ENCODE results near the gene SURF2. TPM values are rescaled to one million over a fixed set of nuclear protein-coding genes. Genes with fewer than 3 reads are reported as not detected.
A peak's percentile ranks its signal among the peaks of the same experiment; 100 is the strongest.
"Not testable (repeated sequence)": the region's sequence is repeated elsewhere in the genome, so short reads cannot be mapped to it uniquely, and the experiment has no call there.

SURF2 gene
- total RNA-seq: 17.3 and 17.8 TPM in 2 replicates

GRCh38 chr9:133356391-133357091 lies at the start of gene SURF2, which contains the start of gene SURF1:
Gene SURF2 (plus strand): TSS chr9:133356550. CDS start chr9:133356593, 43 bp downstream.
Gene SURF1 (minus strand): TSS chr9:133356487. CDS start chr9:133356453, 34 bp downstream.
- DNase-seq (peak; percentile 87), ATAC-seq (ENCODE audit: low read depth) (peak; percentile 92)
- H3K4me1 Mint-ChIP-seq: peaks cover 43% of the 10 kb centered on the region
- no peaks in the 10 kb centered on the region for H3K27me3 Mint-ChIP-seq
- H3K27ac Mint-ChIP-seq: peak within 1 kb of the TSS; percentile 82
- TF ChIP-seq, protein P1, sequence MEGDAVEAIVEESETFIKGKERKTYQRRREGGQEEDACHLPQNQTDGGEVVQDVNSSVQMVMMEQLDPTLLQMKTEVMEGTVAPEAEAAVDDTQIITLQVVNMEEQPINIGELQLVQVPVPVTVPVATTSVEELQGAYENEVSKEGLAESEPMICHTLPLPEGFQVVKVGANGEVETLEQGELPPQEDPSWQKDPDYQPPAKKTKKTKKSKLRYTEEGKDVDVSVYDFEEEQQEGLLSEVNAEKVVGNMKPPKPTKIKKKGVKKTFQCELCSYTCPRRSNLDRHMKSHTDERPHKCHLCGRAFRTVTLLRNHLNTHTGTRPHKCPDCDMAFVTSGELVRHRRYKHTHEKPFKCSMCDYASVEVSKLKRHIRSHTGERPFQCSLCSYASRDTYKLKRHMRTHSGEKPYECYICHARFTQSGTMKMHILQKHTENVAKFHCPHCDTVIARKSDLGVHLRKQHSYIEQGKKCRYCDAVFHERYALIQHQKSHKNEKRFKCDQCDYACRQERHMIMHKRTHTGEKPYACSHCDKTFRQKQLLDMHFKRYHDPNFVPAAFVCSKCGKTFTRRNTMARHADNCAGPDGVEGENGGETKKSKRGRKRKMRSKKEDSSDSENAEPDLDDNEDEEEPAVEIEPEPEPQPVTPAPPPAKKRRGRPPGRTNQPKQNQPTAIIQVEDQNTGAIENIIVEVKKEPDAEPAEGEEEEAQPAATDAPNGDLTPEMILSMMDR (IDR thresholded peaks at IDR 0.05): no peak
- no peaks in the 10 kb centered on the region for H3K9me3 Mint-ChIP-seq
- H3K36me3 Mint-ChIP-seq (ENCODE audit: low read depth): peaks cover 48% of the 10 kb centered on the region
- ChIA-PET CTCF (interaction anchor here (0.7 kb wide), 1 partner anchor 202 kb away, joined by 5 read pairs; no protein-coding TSS in a partner anchor), POLR2A (interaction anchor here (0.6 to 3.7 kb wide), 15 partner anchors 8 to 170 kb away, joined by 3 to 52 read pairs (median 5); partner anchors contain the start of genes CACFD1, MED22, RPL7A and SLC2A6)
- intact Hi-C loops (cut with micrococcal nuclease): loop anchor here (1.0 kb wide), 3 partner anchors 8 to 170 kb away; partner anchors contain the start of genes MED22, RPL7A, STKLD1 and SURF4
- peak within 1 kb of the TSS; percentile 88 for H3K4me3 Mint-ChIP-seq

GRCh38 chr9:133307301-133307700 lies 49.0 kb upstream of the SURF2 start:
- intact Hi-C loops (cut with micrococcal nuclease): no loop called here
- Mint-ChIP-seq H3K27me3 (peaks cover 16% of the 10 kb centered on the region), H3K9me3 (no peaks in the 10 kb centered on the region), H3K36me3 (ENCODE audit: low read depth) (no peaks in the 10 kb centered on the region), H3K4me3 (no peak overlapping the region), H3K4me1 (no peaks in the 10 kb centered on the region), H3K27ac (no peak overlapping the region)
- no peak for DNase-seq
- ATAC-seq (ENCODE audit: low read depth): no peak
- TF ChIP-seq, protein P1 (IDR thresholded peaks at IDR 0.05): no peak
- ChIA-PET POLR2A (no interaction called here), CTCF (no interaction called here)

DNA sequence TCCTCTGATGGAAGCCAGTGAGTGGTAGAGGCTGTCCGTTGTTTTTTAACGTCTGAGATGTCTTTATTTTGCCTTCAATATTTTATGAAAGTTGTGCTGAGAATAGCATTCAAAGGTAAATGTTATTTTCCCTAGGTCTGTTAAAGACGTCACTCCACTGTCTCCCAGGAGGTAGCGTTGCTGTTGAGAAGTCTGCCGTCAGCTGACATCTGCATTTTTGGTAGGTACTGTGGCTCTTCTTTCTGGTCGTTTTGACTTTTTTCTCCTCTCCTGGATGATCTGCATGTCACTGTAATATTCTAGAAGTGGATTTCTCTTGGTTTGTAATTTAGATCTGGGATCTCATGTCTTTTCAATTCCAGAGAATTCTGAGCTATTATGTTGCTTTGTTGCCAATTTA lies 46.7 kb upstream of the SURF2 start:
- ChIA-PET POLR2A (no interaction called here), CTCF (no interaction called here)
- Mint-ChIP-seq H3K27me3 (peaks cover 16% of the 10 kb centered on the region), H3K36me3 (ENCODE audit: low read depth) (no peaks in the 10 kb centered on the region), H3K9me3 (no peaks in the 10 kb centered on the region), H3K4me3 (no peak overlapping the region), H3K4me1 (no peaks in the 10 kb centered on the region), H3K27ac (no peak overlapping the region)
- ATAC-seq (ENCODE audit: low read depth) (no peak), DNase-seq (no peak)
- intact Hi-C loops (cut with micrococcal nuclease): no loop called here
- TF ChIP-seq, protein P1 (IDR thresholded peaks at IDR 0.05): no peak

DNA sequence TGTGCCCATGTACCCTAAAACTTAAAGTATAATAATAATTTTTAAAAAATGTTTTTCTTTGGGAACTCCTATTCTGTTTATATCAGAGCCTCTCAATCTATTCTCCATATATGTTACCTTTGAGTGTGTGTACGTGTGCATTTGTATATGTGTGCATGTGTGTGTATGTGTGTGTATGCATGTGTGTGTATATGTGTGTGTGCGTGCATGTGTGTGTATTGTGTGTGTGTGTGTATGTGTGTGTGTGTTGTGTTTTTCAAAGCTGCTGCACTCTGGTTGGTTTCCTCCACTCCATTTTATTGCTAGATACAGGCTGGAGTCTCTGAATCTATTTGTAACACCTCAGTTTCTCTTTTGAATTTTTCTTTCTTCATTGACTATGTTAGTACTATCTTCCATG lies 40.4 kb upstream of the SURF2 start:
- Mint-ChIP-seq H3K27me3 (peaks cover 4% of the 10 kb centered on the region), H3K4me3 (no peak overlapping the region), H3K4me1 (no peaks in the 10 kb centered on the region)

GRCh38 chr9:133317551-133317950 lies 38.8 kb upstream of the SURF2 start:
- CTCF ChIA-PET; H3K4me3 Mint-ChIP-seq; POLR2A ChIA-PET; H3K27me3 Mint-ChIP-seq; intact Hi-C loops (cut with micrococcal nuclease); ATAC-seq (ENCODE audit: low read depth); H3K27ac Mint-ChIP-seq; H3K36me3 Mint-ChIP-seq (ENCODE audit: low read depth); DNase-seq; H3K4me1 Mint-ChIP-seq; H3K9me3 Mint-ChIP-seq: not testable (repeated sequence)

More for the DNA sequence above, 40.4 kb upstream of the SURF2 start:
- TF ChIP-seq, protein P1 (IDR thresholded peaks at IDR 0.05): no peak
- POLR2A ChIA-PET: no interaction called here
- Mint-ChIP-seq H3K9me3 (no peaks in the 10 kb centered on the region), H3K27ac (no peak overlapping the region), H3K36me3 (ENCODE audit: low read depth) (no peaks in the 10 kb centered on the region)
- DNase-seq (no peak), ATAC-seq (ENCODE audit: low read depth) (no peak)
- CTCF ChIA-PET: no interaction called here
- intact Hi-C loops (cut with micrococcal nuclease): no loop called here
